ENCODE data around the gene CARD11.

CARD11 gene

GRCh38 chr7:2864204-2864985 lies 179.3 kb downstream of the CARD11 start:
- DNase-seq, result no peak

- no peak for DNase-seq
Measured at GRCh38 chr7:2863461-2864066, 180.1 kb downstream of the CARD11 start.

- DNase-seq, result no peak
Measured at GRCh38 chr7:2862831-2863361, 180.8 kb downstream of the CARD11 start.

GRCh38 chr7:2861509-2861908 lies 182.2 kb downstream of the CARD11 start:
- no peak for DNase-seq

GRCh38 chr7:2860627-2861133 lies 183.0 kb downstream of the CARD11 start:
- DNase-seq, result no peak

GRCh38 chr7:2859952-2860351 lies 183.7 kb downstream of the CARD11 start:
- DNase-seq, result no peak

- no peak for DNase-seq
Measured at GRCh38 chr7:2858621-2859020, 185.0 kb downstream of the CARD11 start.

- no peak for DNase-seq
Measured at GRCh38 chr7:2856388-2857169, 187.1 kb downstream of the CARD11 start.
